Right lobe of liver (tissue), 6 donors: ENCODE results near the gene NUTF2. TPM values are rescaled to one million over a fixed set of nuclear protein-coding genes. Genes with fewer than 3 reads are reported as not detected.

ENCODE experiments used
- ATAC-seq, 4 donors: fragments of 200-7000 bp; cut with Tn5 transposase; one replicate each; pipeline ENCODE4 v1.9.1; 2020; ENCODE audit warnings: mild to moderate bottlenecking in 4 of 4, moderate library complexity in 4 of 4
- DNase-seq, 3 donors: peaks; one replicate each; pipeline ENCODE4 v3.0.0-alpha.2; 2020
- H3K27ac ChIP-seq, 3 donors: fragments of 200-600 bp; one replicate each; pipeline ENCODE4 v1.8.0; 2022
- H3K27me3 ChIP-seq, 2 donors: fragments of 200-600 bp; one replicate each; pipeline ENCODE4 v1.8.0; 2022
- H3K36me3 ChIP-seq, 4 donors: fragments of 200-600 bp; sonication (generic) in 1 of 4; one replicate each; pipeline versions ENCODE4 v1.5.1 to v1.8.0; 2017 to 2022; ENCODE audit warnings: control low read depth in 1 of 4
- H3K4me1 ChIP-seq, 4 donors: fragments of 200-600 bp; sonication (generic) in 1 of 4; one replicate each; pipeline versions ENCODE4 v1.5.1 to v1.8.0; 2017 to 2022; ENCODE audit warnings: control low read depth in 1 of 4
- H3K4me3 ChIP-seq, 3 donors: fragments of 200-600 bp; one replicate each; pipeline ENCODE4 v1.8.0; 2022
- H3K9me3 ChIP-seq, 4 donors: fragments of 200-600 bp; sonication (generic) in 1 of 4; one replicate each; pipeline versions ENCODE4 v1.5.1 to v1.8.0; 2017 to 2022; ENCODE audit warnings: control low read depth in 1 of 4
- POLR2A ChIP-seq: fragments of 450-650 bp; IDR thresholded peaks from one replicate; pipeline ENCODE4 v1.6.1; 2017; ENCODE audit warnings: antibody characterized with exemption, mild to moderate bottlenecking
- WGBS: methylation state at CpG from one replicate; pipeline ENCODE4 v1.1.6; 2018; ENCODE audit warnings: low coverage, low lambda C conversion rate; ENCODE audit not compliant: insufficient coverage; ENCODE audit errors: missing lambda C conversion rate; 5-methylcytosine and 5-hydroxymethylcytosine counted together
- intact Hi-C, 2 donors: fragments of 100-400 bp; cut with DNase I; formaldehyde crosslinking; loops; one replicate each; pipeline versions ENCODE4 v1.11.2 to v1.14.1; 2022
- total RNA-seq, 6 experiments: library from RNA; depleted of rRNA in 2 of 6; stranded (reverse); fragments of >200 nt in 2 of 6; fragmentation: NEBNext Ultra II Directional in 3 of 6; extraction: Animal tissue kit (Norgen Biotek cat#: 25700) in 3 of 6; gene quantifications; one replicate each; pipeline versions ENCODE4 v1.1.0 to v1.2.4, GENCODE V29; 2016 to 2023
- TF ChIP-seq, protein P1 (sequence below), 4 donors: fragments of 200-600 bp in 3 of 4; fragments of 450-650 bp in 1 of 4; IDR thresholded peaks; one replicate each; pipeline versions ENCODE4 v1.5.1 to v1.8.0; 2016 to 2022; ENCODE audit warnings: antibody characterized with exemption in 4 of 4, mild to moderate bottlenecking in 2 of 4
- donor health status: DM: no; HTN: yes; CAD: no.
- donor health status: DM: no; HTN: no; CAD: no.
- donor health status: DM: no; HTN: no; CAD: no.
- donor health status: DM: no; HTN: yes; CAD: no.
- donor health status: DM: no; HTN: yes; CAD: no.

The NUTF2 gene
- total RNA-seq, 6 experiments from 2014 or later, result 23.4 to 67.8 (median 33.9) TPM

DNA sequence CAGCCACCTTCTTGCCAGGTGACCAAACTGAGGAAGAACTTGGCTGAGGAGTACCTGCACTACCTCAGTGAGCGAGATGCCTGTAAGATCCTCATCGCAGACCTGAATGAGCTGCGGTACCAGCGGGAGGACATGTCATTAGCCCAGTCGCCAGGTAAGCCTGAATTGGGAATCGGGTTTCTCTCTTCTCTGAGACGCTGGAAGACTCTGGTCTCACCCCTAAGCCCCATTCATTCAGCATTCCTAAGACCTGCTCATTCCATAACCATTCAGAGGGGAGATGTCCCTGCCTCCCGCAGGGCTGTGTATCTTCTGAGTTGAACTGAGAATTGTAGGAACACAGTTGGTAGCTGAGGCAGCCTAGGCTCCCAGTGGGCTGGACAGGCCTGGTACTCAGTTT lies 21.6 kb upstream of the NUTF2 start:
- no peak for TF ChIP-seq POLR2A
- TF ChIP-seq, protein P1, sequence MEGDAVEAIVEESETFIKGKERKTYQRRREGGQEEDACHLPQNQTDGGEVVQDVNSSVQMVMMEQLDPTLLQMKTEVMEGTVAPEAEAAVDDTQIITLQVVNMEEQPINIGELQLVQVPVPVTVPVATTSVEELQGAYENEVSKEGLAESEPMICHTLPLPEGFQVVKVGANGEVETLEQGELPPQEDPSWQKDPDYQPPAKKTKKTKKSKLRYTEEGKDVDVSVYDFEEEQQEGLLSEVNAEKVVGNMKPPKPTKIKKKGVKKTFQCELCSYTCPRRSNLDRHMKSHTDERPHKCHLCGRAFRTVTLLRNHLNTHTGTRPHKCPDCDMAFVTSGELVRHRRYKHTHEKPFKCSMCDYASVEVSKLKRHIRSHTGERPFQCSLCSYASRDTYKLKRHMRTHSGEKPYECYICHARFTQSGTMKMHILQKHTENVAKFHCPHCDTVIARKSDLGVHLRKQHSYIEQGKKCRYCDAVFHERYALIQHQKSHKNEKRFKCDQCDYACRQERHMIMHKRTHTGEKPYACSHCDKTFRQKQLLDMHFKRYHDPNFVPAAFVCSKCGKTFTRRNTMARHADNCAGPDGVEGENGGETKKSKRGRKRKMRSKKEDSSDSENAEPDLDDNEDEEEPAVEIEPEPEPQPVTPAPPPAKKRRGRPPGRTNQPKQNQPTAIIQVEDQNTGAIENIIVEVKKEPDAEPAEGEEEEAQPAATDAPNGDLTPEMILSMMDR (IDR thresholded peaks at IDR 0.05), result no peak
- no CpG with 5 or more reads among the region's 8 CpGs for WGBS
- Histone ChIP-seq H3K9me3 (no peaks in the 10 kb centered on the region), H3K4me3 (no peak overlapping the region), H3K4me1 (no peaks in the 10 kb centered on the region), H3K36me3 (peaks cover 0 to 9% (median 3%) of the 10 kb centered on the region in 4 donors), H3K27me3 (no peaks in the 10 kb centered on the region), H3K27ac (no peak overlapping the region)
- DNase-seq (no peak), ATAC-seq (no peak)
- intact Hi-C loops, result loop anchor here in 1 of 2 donors (10.0 kb wide), 1 partner anchor 100 kb away; no protein-coding TSS in a partner anchor

DNA sequence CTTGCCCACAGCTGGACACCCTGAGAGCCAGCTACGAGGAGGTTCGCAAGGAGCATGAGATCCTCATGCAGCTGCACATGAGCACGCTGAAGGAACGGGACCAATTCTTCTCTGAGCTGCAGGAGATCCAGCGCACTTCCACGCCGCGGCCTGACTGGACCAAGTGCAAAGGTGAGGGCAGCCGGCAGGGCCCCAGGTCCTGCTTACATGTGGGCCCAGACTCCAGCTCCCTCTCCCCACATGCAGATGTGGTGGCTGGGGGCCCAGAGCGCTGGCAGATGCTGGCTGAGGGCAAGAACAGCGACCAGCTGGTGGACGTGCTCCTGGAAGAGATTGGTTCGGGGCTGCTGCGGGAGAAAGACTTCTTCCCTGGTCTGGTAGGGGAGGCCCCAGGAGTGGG lies 20.8 kb upstream of the NUTF2 start:
- Histone ChIP-seq H3K4me3 (no peak overlapping the region), H3K4me1 (no peaks in the 10 kb centered on the region), H3K27me3 (no peaks in the 10 kb centered on the region), H3K36me3 (peaks cover 0 to 15% (median 5%) of the 10 kb centered on the region in 4 donors), H3K27ac (no peak overlapping the region), H3K9me3 (no peaks in the 10 kb centered on the region)
- TF ChIP-seq, protein P1 (IDR thresholded peaks at IDR 0.05), result no peak
- no peak for TF ChIP-seq POLR2A
- DNase-seq (no peak), ATAC-seq (no peak)
- 96% methylated on average over 4 of the region's 14 CpGs for WGBS
- intact Hi-C loops, result loop anchor here in 1 of 2 donors (10.0 kb wide), 1 partner anchor 99 kb away; no protein-coding TSS in a partner anchor

DNA sequence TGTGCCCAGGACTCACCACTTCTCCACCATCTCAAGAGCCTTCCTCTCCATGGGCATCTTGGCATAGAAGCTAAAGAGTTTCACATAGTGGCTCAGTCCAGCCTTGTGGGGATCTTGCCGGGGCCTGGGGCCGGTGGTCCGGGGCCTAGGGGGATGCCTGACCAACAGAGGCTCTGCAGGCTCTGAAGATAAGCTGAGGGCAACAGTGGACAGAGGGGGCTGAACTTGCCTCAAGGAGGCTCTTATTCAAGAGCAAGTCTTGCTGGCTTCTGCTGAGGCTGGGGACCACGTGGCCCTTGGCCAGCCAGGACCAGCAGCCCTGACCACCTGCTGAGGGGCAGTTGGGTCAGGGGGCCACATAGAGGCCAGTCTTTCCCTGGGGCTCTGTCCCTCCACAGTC lies 18.1 kb upstream of the NUTF2 start:
- Histone ChIP-seq H3K36me3 (peaks cover 0 to 18% (median 5%) of the 10 kb centered on the region in 4 donors), H3K27me3 (no peaks in the 10 kb centered on the region), H3K9me3 (no peaks in the 10 kb centered on the region), H3K4me3 (no peak overlapping the region), H3K4me1 (peaks cover 0 to 9% (median 3%) of the 10 kb centered on the region in 4 donors), H3K27ac (no peak overlapping the region)
- TF ChIP-seq, protein P1 (IDR thresholded peaks at IDR 0.05), result no peak
- TF ChIP-seq POLR2A, result no peak
- no CpG with 5 or more reads among the region's 4 CpGs for WGBS
- intact Hi-C loops, result loop anchor here in 1 of 2 donors (10.0 kb wide), 1 partner anchor 96 kb away; no protein-coding TSS in a partner anchor
- ATAC-seq (no peak), DNase-seq (no peak)

DNA sequence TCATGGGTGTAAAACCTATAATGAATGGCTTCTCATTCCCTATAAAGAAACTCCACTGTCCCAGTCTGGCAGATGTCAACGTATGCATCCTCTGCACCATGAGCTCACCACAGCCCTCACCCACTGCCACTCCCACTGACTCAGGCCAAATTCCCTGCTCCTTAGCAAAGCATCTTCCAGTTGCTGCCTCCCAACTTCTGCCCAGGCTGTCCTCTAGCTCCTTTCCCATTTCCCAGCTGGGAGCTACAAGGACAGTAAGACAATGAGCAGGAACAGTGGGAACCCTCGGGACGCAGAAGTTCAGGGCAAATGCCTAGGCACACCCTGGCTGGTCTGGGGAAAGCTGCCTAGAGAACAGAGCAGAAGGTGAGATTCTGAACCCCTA lies 13.7 kb upstream of the NUTF2 start:
- ATAC-seq (peak in 1 of 4 donors; percentile 13), DNase-seq (no peak)
- peaks cover 0 to 18% (median 5%) of the 10 kb centered on the region in 4 donors for H3K36me3 ChIP-seq
- intact Hi-C loops, result no loop called here
- no peaks in the 10 kb centered on the region for H3K27me3 ChIP-seq
- H3K4me3 ChIP-seq, result peak overlapping the region; percentile 76 to 94 (median 85)
- WGBS, result 0% methylated on average over 3 of the region's 3 CpGs
- TF ChIP-seq, protein P1 (IDR thresholded peaks at IDR 0.05), result no peak
- TF ChIP-seq POLR2A, result no peak
- H3K27ac ChIP-seq, result peak overlapping the region in 2 of 3 donors; percentile 37 to 57
- H3K4me1 ChIP-seq, result peaks cover 0 to 12% (median 3%) of the 10 kb centered on the region in 4 donors
- H3K9me3 ChIP-seq, result no peaks in the 10 kb centered on the region
